GM20000 (cell line): ENCODE results near the gene HABP4.

ENCODE experiments used
- DNase-seq: peaks from one replicate; pipeline ENCODE4 v3.0.0; 2012; ENCODE audit warnings: low spot score
- CTCF ChIP-seq: IDR thresholded peaks from 2 replicates; pipeline ENCODE4 v1.5.1; 2012; ENCODE audit warnings: mild to moderate bottlenecking, control low read depth; ENCODE audit errors: extremely low read depth, missing control alignments

The HABP4 gene

GRCh38 chr9:96425500-96426169 lies 24.3 kb upstream of the HABP4 start:
- DNase-seq: no peak
- no peak for TF ChIP-seq CTCF

GRCh38 chr9:96429732-96430131 lies 20.2 kb upstream of the HABP4 start:
- no peak for DNase-seq
- TF ChIP-seq CTCF: no peak

GRCh38 chr9:96430377-96430776 lies 19.6 kb upstream of the HABP4 start:
- DNase-seq: no peak
- TF ChIP-seq CTCF: no peak

- DNase-seq: no peak
- no peak for TF ChIP-seq CTCF
Observed at GRCh38 chr9:96435345-96435744, 14.6 kb upstream of the HABP4 start.

DNA sequence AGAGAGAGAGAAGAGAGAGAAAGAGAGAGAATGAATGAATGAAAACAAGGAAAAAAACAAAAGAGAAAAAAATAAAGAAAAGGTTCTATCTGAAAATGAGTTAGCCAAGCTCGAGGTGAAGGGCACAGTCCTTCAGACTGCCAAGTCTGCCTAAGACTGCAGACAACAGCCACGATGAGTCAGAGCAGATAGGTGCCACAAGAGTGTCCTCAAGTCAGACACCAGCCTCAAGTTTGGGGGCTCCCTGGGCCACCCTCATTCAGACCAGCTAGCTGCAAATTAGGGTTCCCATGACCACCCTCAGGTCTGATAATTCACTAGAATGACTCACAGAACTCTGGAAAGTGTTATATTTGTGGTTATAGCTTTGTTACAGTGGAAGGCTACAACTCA lies 13.9 kb upstream of the HABP4 start:
- TF ChIP-seq CTCF: no peak
- no peak for DNase-seq

DNA sequence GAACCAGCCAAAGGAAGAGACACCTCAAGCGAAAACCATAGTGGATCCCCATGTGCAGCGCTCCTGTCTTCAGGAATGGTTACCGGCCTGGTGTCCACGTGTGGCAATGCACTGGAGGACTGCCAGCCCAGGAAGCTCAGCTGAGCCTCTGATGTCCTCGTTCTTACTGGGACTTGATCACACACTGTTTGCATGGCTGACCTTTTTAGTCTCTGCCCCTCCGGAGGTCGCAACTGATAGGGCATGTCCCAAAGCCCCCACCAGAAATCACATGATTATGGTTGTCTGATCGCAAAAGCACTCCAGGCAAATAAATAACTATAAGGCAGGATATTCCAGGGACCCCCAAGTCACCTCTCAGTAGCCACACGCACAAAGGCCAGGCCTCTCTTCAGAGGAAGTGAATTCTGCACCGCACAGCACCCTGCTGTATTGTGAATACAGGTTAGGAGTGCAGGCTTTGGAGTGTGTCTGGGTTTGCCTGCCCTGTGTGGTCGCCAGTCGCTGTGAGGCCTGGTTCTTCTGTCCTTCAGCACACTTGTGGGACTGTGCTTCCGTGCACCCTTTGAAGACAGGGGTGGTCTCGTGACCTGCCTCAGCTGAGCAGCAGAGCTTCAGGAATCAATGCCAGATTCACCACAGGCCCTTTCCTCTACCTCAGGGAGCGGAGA lies 13.4 kb upstream of the HABP4 start:
- no peak for TF ChIP-seq CTCF
- DNase-seq: no peak

GRCh38 chr9:96437454-96437853 lies 12.5 kb upstream of the HABP4 start:
- TF ChIP-seq CTCF: no peak
- no peak for DNase-seq
